ENCODE results near the gene MEN1. TPM values are rescaled to one million over a fixed set of nuclear protein-coding genes. Genes with fewer than 3 reads are reported as not detected.

The MEN1 gene
- total and polyA plus RNA-seq, 2 of the 13 experiments (the other 11 are each of a cell fraction or from before 2014, with no cell fraction given): 20.5 to 27.3 TPM

DNA sequence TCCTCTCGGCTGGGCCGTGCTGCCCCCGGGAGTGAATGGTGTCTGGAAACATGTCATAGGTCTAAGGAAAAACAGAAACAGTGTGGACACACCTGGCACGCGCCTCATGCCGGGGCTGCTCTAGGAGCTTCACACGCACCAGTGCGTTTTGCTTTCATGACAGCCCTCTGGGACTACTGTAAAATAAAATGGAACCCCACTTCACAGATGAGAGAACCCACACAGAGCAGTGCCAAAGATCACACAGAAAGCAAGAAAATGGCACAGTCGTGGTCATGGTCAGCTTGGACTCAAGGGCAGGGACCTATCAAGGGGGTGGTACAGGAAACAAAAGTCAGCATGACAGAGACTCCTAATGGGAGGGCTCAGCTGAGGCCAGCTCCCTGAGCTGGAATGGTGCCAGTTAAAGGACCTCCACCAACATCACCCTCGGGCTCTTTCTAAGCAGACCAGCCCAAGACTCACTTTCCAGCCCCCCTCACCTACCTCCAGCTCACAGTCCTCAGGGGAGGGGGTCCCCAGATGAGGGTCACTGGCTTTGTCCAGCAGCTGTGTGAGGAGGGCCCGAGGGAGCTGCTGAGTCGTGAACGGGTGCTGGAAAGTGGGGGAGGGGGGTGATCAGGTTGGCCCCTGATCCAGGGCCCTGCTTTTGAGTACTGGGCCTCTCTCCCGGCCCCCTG, 10.6 kb downstream of the MEN1 start (continued):
- TF ChIP-seq RBM39 (IDR thresholded peaks at IDR 0.05; ENCODE audit: low read depth, low read length, poor library complexity, severe bottlenecking): no peak
- no peak for TF ChIP-seq ZNF773 (CRISPR knock-in tag; IDR thresholded peaks at IDR 0.05; ENCODE audit: borderline replicate concordance)
- TF ChIP-seq ZFP62 (CRISPR knock-in tag; IDR thresholded peaks at IDR 0.05): no peak
- TF ChIP-seq ZNF776 (CRISPR knock-in tag; IDR thresholded peaks at IDR 0.05): no peak
- TF ChIP-seq, protein P1, sequence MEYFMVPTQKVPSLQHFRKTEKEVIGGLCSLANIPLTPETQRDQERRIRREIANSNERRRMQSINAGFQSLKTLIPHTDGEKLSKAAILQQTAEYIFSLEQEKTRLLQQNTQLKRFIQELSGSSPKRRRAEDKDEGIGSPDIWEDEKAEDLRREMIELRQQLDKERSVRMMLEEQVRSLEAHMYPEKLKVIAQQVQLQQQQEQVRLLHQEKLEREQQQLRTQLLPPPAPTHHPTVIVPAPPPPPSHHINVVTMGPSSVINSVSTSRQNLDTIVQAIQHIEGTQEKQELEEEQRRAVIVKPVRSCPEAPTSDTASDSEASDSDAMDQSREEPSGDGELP (IDR thresholded peaks at IDR 0.05; ENCODE audit: borderline replicate concordance, low read depth): peak; percentile 32; the same call in 1 of the 2 replicates
- TF ChIP-seq, protein P2, sequence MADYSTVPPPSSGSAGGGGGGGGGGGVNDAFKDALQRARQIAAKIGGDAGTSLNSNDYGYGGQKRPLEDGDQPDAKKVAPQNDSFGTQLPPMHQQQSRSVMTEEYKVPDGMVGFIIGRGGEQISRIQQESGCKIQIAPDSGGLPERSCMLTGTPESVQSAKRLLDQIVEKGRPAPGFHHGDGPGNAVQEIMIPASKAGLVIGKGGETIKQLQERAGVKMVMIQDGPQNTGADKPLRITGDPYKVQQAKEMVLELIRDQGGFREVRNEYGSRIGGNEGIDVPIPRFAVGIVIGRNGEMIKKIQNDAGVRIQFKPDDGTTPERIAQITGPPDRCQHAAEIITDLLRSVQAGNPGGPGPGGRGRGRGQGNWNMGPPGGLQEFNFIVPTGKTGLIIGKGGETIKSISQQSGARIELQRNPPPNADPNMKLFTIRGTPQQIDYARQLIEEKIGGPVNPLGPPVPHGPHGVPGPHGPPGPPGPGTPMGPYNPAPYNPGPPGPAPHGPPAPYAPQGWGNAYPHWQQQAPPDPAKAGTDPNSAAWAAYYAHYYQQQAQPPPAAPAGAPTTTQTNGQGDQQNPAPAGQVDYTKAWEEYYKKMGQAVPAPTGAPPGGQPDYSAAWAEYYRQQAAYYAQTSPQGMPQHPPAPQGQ (CRISPR knock-in tag; IDR thresholded peaks at IDR 0.05; ENCODE audit: borderline replicate concordance): no peak
- TF ChIP-seq ARHGAP35 (CRISPR knock-in tag; IDR thresholded peaks at IDR 0.05; ENCODE audit: borderline replicate concordance): no peak
- TF ChIP-seq, protein P3, sequence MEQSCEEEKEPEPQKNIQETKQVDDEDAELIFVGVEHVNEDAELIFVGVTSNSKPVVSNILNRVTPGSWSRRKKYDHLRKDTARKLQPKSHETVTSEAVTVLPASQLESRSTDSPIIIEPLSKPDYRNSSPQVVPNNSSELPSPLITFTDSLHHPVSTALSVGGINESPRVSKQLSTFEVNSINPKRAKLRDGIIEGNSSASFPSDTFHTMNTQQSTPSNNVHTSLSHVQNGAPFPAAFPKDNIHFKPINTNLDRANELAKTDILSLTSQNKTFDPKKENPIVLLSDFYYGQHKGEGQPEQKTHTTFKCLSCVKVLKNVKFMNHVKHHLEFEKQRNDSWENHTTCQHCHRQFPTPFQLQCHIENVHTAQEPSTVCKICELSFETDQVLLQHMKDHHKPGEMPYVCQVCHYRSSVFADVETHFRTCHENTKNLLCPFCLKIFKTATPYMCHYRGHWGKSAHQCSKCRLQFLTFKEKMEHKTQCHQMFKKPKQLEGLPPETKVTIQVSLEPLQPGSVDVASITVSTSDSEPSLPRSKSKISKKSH (CRISPR knock-in tag; IDR thresholded peaks at IDR 0.05; ENCODE audit: borderline replicate concordance): no peak
- TF ChIP-seq, protein P4, sequence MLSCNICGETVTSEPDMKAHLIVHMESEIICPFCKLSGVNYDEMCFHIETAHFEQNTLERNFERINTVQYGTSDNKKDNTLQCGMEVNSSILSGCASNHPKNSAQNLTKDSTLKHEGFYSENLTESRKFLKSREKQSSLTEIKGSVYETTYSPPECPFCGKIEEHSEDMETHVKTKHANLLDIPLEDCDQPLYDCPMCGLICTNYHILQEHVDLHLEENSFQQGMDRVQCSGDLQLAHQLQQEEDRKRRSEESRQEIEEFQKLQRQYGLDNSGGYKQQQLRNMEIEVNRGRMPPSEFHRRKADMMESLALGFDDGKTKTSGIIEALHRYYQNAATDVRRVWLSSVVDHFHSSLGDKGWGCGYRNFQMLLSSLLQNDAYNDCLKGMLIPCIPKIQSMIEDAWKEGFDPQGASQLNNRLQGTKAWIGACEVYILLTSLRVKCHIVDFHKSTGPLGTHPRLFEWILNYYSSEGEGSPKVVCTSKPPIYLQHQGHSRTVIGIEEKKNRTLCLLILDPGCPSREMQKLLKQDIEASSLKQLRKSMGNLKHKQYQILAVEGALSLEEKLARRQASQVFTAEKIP (CRISPR knock-in tag; IDR thresholded peaks at IDR 0.05; ENCODE audit: borderline replicate concordance): no peak
- TF ChIP-seq, protein P5, sequence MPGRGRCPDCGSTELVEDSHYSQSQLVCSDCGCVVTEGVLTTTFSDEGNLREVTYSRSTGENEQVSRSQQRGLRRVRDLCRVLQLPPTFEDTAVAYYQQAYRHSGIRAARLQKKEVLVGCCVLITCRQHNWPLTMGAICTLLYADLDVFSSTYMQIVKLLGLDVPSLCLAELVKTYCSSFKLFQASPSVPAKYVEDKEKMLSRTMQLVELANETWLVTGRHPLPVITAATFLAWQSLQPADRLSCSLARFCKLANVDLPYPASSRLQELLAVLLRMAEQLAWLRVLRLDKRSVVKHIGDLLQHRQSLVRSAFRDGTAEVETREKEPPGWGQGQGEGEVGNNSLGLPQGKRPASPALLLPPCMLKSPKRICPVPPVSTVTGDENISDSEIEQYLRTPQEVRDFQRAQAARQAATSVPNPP (CRISPR knock-in tag; IDR thresholded peaks at IDR 0.05): no peak
- TF ChIP-seq ZNF589 (CRISPR knock-in tag; conservative IDR thresholded peaks at IDR 0.05): no peak
- peak; percentile 82 for TF ChIP-seq ZNF629 (CRISPR knock-in tag; conservative IDR thresholded peaks at IDR 0.05)
- no peak for TF ChIP-seq STAG1 (CRISPR knock-in tag; IDR thresholded peaks at IDR 0.05)
- TF ChIP-seq LCORL (IDR thresholded peaks at IDR 0.05): no peak
- TF ChIP-seq LCORL (CRISPR knock-in tag; IDR thresholded peaks at IDR 0.05): 0 out of 2 replicates have a peak, but pooled peaks have one; percentile 29
- TF ChIP-seq, protein P6, sequence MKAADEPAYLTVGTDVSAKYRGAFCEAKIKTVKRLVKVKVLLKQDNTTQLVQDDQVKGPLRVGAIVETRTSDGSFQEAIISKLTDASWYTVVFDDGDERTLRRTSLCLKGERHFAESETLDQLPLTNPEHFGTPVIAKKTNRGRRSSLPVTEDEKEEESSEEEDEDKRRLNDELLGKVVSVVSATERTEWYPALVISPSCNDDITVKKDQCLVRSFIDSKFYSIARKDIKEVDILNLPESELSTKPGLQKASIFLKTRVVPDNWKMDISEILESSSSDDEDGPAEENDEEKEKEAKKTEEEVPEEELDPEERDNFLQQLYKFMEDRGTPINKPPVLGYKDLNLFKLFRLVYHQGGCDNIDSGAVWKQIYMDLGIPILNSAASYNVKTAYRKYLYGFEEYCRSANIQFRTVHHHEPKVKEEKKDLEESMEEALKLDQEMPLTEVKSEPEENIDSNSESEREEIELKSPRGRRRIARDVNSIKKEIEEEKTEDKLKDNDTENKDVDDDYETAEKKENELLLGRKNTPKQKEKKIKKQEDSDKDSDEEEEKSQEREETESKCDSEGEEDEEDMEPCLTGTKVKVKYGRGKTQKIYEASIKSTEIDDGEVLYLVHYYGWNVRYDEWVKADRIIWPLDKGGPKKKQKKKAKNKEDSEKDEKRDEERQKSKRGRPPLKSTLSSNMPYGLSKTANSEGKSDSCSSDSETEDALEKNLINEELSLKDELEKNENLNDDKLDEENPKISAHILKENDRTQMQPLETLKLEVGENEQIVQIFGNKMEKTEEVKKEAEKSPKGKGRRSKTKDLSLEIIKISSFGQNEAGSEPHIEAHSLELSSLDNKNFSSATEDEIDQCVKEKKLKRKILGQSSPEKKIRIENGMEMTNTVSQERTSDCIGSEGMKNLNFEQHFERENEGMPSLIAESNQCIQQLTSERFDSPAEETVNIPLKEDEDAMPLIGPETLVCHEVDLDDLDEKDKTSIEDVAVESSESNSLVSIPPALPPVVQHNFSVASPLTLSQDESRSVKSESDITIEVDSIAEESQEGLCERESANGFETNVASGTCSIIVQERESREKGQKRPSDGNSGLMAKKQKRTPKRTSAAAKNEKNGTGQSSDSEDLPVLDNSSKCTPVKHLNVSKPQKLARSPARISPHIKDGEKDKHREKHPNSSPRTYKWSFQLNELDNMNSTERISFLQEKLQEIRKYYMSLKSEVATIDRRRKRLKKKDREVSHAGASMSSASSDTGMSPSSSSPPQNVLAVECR (CRISPR knock-in tag; IDR thresholded peaks at IDR 0.05; ENCODE audit: borderline replicate concordance): peak; percentile 16; the same call in 1 of the 2 replicates
- peak; percentile 25; the same call in 1 of the 2 replicates for TF ChIP-seq SAP130 (CRISPR knock-in tag; IDR thresholded peaks at IDR 0.05; ENCODE audit: low read depth)

All from HepG2 (cell line).